Upper lobe of right lung (tissue), 1 donor: Measurements from ENCODE around the gene B3GNT3. TPM values are rescaled to one million over a fixed set of nuclear protein-coding genes. Genes with fewer than 3 reads are reported as not detected.

ENCODE experiments used
- ATAC-seq: fragments of 200-7000 bp; cut with Tn5 transposase; one replicate; pipeline ENCODE4 v1.9.1; 2020; ENCODE audit warnings: mild to moderate bottlenecking, moderate library complexity
- DNase-seq: peaks from one replicate; pipeline ENCODE4 v3.0.0-alpha.2; 2020
- H3K27ac ChIP-seq: fragments of 200-600 bp; one replicate; pipeline ENCODE4 v1.8.0; 2022
- H3K27me3 ChIP-seq: fragments of 200-600 bp; one replicate; pipeline ENCODE4 v1.8.0; 2022; ENCODE audit warnings: mild to moderate bottlenecking
- H3K36me3 ChIP-seq: fragments of 200-600 bp; one replicate; pipeline ENCODE4 v1.8.0; 2022
- H3K4me1 ChIP-seq: fragments of 200-600 bp; one replicate; pipeline ENCODE4 v1.8.0; 2022
- H3K4me3 ChIP-seq: fragments of 200-600 bp; one replicate; pipeline ENCODE4 v1.8.0; 2022; ENCODE audit warnings: mild to moderate bottlenecking
- H3K9me3 ChIP-seq: fragments of 200-600 bp; one replicate; pipeline ENCODE4 v1.8.0; 2022
- CTCF ChIP-seq: fragments of 200-600 bp; IDR thresholded peaks from one replicate; pipeline ENCODE4 v1.8.0; 2022; ENCODE audit warnings: antibody characterized with exemption
- intact Hi-C: fragments of 100-400 bp; cut with DNase I; formaldehyde crosslinking; loops from one replicate; pipeline ENCODE4 v1.11.0; 2022
- total RNA-seq: library from RNA; stranded (reverse); fragmentation: NEBNext Ultra II Directional; extraction: Animal tissue kit (Norgen Biotek cat#: 25700); gene quantifications from one replicate; pipeline ENCODE4 v1.2.1, GENCODE V29; 2021
- donor health status: DM: no; HTN: yes; CAD: no; lungs with severe emphysema.

Gene B3GNT3
- total RNA-seq, 1 donor from 2014 or later, result 2.1 TPM

DNA sequence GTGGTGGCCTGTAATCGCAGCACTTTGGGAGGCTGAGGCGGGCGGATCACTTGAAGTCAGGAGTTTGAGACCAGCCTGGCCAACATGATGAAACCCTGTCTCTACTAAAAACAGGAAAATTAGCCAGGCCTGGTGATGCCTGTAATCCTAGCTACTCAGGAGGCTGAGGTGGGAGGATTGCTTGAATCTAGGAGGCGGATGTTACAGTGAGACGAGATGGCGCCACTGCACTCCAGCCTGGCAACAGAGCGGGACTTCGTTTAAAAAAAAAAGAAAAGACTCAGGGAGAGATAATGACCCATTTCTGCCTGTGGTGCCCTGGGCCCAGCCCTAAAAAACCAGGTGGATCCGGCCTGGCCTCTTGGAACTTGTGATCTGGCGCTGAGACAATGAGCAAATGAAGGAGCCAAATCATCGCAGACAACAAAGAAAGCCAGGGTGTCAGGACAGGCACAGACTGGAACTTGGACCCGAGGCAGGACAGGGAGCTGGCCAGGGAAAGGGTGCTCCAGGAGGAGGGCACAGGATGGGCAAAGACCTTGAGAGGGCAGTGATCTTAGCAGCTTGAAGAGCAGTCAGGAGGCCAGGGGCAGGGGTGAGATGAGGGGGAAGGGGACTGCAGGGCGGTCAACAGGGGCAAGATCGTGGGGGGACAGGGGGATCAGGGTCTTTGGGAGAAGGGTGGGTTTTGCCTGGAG, 53.8 kb downstream of the B3GNT3 start:
- H3K4me1 ChIP-seq, result peaks cover 10% of the 10 kb centered on the region
- H3K27me3 ChIP-seq, result peaks cover 5% of the 10 kb centered on the region
- peak overlapping the region; percentile 85 for H3K27ac ChIP-seq
- no peak for TF ChIP-seq CTCF
- intact Hi-C loops, result no loop called here
- no peak overlapping the region for H3K4me3 ChIP-seq
- no peak for ATAC-seq
- no peaks in the 10 kb centered on the region for H3K36me3 ChIP-seq
- DNase-seq, result no peak
- H3K9me3 ChIP-seq, result no peaks in the 10 kb centered on the region

DNA sequence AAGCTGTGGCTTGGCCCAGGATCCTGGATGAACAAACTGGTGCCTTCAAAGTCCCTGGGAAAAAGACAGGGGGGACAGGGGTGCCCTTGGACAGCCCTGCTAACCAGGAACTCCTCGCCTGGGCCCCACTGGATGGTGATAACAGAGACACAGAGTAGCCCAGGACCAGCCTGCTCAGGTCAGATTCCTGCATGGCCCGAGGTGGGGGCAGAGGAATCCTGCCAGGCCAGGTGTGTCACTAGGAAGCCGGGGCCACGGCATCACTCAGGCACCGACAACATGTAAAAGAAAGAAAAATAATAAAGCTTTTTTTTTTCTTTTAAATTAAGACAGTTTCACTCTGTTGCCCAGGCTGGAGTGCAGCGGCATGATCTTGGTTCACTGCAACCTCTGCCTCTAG, 59.1 kb downstream of the B3GNT3 start:
- TF ChIP-seq CTCF, result no peak
- Histone ChIP-seq H3K36me3 (no peaks in the 10 kb centered on the region), H3K27me3 (no peaks in the 10 kb centered on the region), H3K27ac (no peak overlapping the region), H3K4me1 (peaks cover 3% of the 10 kb centered on the region), H3K9me3 (no peaks in the 10 kb centered on the region), H3K4me3 (no peak overlapping the region)
- no peak for ATAC-seq
- intact Hi-C loops, result no loop called here
- DNase-seq, result no peak

DNA sequence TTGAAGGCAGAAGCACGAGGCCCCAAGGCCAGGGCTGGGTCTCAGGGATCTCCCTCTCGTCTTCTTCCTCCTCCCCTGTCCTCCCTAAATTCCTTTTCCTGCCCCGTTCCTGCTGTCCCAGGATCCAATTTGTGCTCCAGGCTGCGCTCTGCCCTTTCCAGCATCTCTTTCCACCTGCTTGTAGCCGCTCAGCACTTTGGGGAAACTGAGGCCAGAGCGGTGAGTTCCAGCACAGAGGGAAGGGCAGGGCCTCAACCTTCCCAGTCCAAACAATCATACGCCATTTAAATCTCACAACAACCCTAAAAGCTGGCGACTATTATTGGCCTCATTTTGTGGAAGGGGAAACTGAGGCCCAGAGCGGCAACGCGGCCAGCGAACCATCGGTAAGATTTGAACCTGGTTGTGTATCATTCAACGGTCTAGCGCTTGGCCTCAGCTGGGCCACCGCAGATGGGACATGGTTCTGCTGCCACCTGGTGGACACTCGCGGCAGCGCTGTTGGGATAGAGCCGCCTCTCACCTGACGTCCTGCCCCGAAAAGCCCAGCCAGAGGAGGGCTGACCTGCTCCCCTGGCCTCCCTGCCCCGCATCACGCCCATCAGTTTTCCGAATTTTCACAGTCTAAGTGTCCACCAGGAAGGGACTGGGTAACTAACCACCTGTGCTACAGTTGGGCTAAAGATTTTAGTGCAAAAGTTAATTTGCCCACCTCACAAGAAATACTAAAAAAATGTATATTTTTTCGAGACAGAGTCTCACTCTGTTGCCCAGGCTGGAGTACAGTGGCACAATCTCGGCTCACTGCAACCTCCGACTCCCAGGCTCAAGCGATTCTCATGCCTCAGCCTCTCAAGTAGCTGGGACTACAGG, 60.6 kb downstream of the B3GNT3 start:
- peak; percentile 92 for DNase-seq
- Histone ChIP-seq H3K4me3 (no peak overlapping the region), H3K27me3 (no peaks in the 10 kb centered on the region), H3K27ac (no peak overlapping the region), H3K4me1 (peaks cover under 1% of the 10 kb centered on the region), H3K36me3 (no peaks in the 10 kb centered on the region), H3K9me3 (no peaks in the 10 kb centered on the region)
- intact Hi-C loops, result no loop called here
- peak; percentile 74 for ATAC-seq
- TF ChIP-seq CTCF, result peak; percentile 99

DNA sequence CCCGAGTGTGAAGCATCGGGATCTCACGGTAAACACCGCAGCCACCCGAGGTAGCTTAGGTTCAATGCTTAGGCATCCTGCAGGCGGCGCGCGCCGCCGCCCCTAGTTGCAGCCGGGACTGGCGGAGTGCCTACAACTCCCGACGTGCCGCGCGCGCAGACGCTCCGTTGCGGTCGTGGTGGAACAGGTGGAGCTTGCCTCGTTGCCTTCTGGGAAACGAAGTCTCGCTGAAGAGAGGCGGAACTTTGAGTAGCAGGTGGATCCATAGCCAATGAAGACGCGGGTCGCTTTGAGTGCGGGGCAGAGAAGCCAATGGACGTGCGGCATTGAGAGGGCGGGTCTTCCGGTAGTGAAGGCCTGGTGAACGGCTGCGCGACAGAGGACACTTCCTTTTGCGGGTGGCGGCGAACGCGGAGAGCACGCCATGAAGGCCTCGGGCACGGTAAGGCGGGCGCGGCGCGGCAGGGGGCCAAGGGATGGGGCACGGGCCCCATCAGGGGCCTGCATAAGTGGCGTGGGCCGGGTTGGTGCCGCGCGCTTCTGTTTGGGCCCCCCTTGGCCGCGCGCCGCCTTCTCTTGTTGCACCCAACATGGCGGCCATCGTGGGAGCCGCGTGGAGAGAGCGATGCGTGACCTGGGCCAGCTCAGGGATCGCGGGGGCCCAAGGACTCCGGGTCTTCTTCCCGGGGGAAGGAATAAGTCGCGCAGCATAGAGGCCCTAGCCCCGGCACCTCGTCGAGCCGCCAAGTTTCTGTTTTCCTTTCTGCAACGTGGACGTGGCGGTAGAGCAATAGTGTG, 64.8 kb downstream of the B3GNT3 start, which contains the start of gene RPL18A:
RPL18A (plus strand) TSS at position 378 of the 798 bp plus-strand sequence; CDS start at position 425, 47 bp downstream.
- DNase-seq (peak; percentile 99), ATAC-seq (peak; percentile 97)
- no peaks in the 10 kb centered on the region for H3K27me3 ChIP-seq
- intact Hi-C loops, result no loop called here
- H3K4me1 ChIP-seq, result peaks cover 12% of the 10 kb centered on the region
- peak within 1 kb of the TSS; percentile 93 for H3K4me3 ChIP-seq
- H3K36me3 ChIP-seq, result peaks cover 35% of the 10 kb centered on the region
- peak within 1 kb of the TSS; percentile 91 for H3K27ac ChIP-seq
- no peaks in the 10 kb centered on the region for H3K9me3 ChIP-seq
- peak; percentile 73 for TF ChIP-seq CTCF

GRCh38 chr19:17860331-17860992, 65.5 kb downstream of the B3GNT3 start:
- Histone ChIP-seq H3K27ac (peak overlapping the region; percentile 91), H3K9me3 (no peaks in the 10 kb centered on the region), H3K4me3 (peak overlapping the region; percentile 93), H3K4me1 (peaks cover 12% of the 10 kb centered on the region), H3K36me3 (peaks cover 41% of the 10 kb centered on the region), H3K27me3 (no peaks in the 10 kb centered on the region)
- ATAC-seq (no peak), DNase-seq (no peak)
- intact Hi-C loops, result no loop called here
- TF ChIP-seq CTCF, result no peak
